Smooth muscle cell (in vitro differentiated cells): ENCODE results near the gene ANAPC2. TPM values are rescaled to one million over a fixed set of nuclear protein-coding genes. Genes with fewer than 3 reads are reported as not detected.

Experiments used
- DNase-seq: peaks from one replicate; lab custom pipeline; 2025; ENCODE audit not compliant: unreplicated experiment; lab: John Stamatoyannopoulos, UW
- H2AFZ ChIP-seq: fragments of 200-600 bp; sonication (generic); 2 replicates; pipeline ENCODE4 v1.6.0; 2016; ENCODE audit warnings: antibody characterized with exemption, low read depth, mild to moderate bottlenecking
- H3F3A ChIP-seq: fragments of 200-600 bp; sonication (generic); 2 replicates; pipeline ENCODE4 v1.6.0; 2017; ENCODE audit warnings: antibody characterized with exemption, low read depth
- H3K27ac ChIP-seq: fragments of 200-600 bp; sonication (generic); 2 replicates; pipeline ENCODE4 v1.5.1; 2016; ENCODE audit warnings: low read depth, mild to moderate bottlenecking
- H3K27me3 ChIP-seq: fragments of 200-600 bp; sonication (generic); 2 replicates; pipeline ENCODE4 v1.6.1; 2016; ENCODE audit warnings: low read depth, mild to moderate bottlenecking
- H3K36me3 ChIP-seq: fragments of 200-600 bp; sonication (generic); 2 replicates; pipeline ENCODE4 v1.5.1; 2016; ENCODE audit warnings: low read depth
- H3K4me1 ChIP-seq: fragments of 200-600 bp; sonication (generic); 2 replicates; pipeline ENCODE4 v1.5.1; 2016; ENCODE audit warnings: low read depth
- H3K4me2 ChIP-seq: fragments of 200-600 bp; sonication (generic); 2 replicates; pipeline ENCODE4 v1.6.0; 2016; ENCODE audit warnings: mild to moderate bottlenecking
- H3K4me3 ChIP-seq: fragments of 200-600 bp; sonication (generic); 2 replicates; pipeline ENCODE4 v1.5.1; 2016; ENCODE audit warnings: mild to moderate bottlenecking
- H3K79me2 ChIP-seq: fragments of 200-600 bp; sonication (generic); 2 replicates; pipeline ENCODE4 v1.6.0; 2016; ENCODE audit warnings: low read depth, mild to moderate bottlenecking
- H3K9ac ChIP-seq: fragments of 200-600 bp; sonication (generic); 2 replicates; pipeline ENCODE4 v1.6.0; 2016; ENCODE audit warnings: low read depth
- H3K9me3 ChIP-seq: fragments of 200-600 bp; sonication (generic); replicated peaks from 2 replicates; pipeline ENCODE4 v1.5.1; 2016; ENCODE audit warnings: low read depth
- H4K20me1 ChIP-seq: fragments of 200-600 bp; sonication (generic); 2 replicates; pipeline ENCODE4 v1.6.0; 2016; ENCODE audit warnings: low read depth
- WGBS: methylation state at CpG from one replicate; pipeline ENCODE4 v1.1.7; 2016; ENCODE audit warnings: low lambda C conversion rate; 5-methylcytosine and 5-hydroxymethylcytosine counted together
- polyA plus RNA-seq: library from polyadenylated mRNA; unstranded; fragments of >200 nt; fragmentation: Nextera tagmentation; extraction: Ambion mirVana; gene quantifications from 2 replicates; pipeline ENCODE4 v1.2.1, GENCODE V29; 2016
- total RNA-seq: library from RNA; depleted of rRNA; stranded (reverse); fragments of >200 nt; gene quantifications from 2 replicates; pipeline ENCODE4 v1.2.3, GENCODE V29; 2014
- TF ChIP-seq, protein P1 (sequence below): fragments of 200-600 bp; sonication (generic); IDR thresholded peaks from 2 replicates; pipeline ENCODE4 v1.5.1; 2017; ENCODE audit warnings: borderline replicate concordance, mild to moderate bottlenecking, antibody characterized with exemption; ENCODE audit not compliant: insufficient read depth, poor library complexity, severe bottlenecking

ANAPC2 gene
- total and polyA plus RNA-seq, 2 experiments from 2014 or later = 6.6 to 12.6 TPM

DNA sequence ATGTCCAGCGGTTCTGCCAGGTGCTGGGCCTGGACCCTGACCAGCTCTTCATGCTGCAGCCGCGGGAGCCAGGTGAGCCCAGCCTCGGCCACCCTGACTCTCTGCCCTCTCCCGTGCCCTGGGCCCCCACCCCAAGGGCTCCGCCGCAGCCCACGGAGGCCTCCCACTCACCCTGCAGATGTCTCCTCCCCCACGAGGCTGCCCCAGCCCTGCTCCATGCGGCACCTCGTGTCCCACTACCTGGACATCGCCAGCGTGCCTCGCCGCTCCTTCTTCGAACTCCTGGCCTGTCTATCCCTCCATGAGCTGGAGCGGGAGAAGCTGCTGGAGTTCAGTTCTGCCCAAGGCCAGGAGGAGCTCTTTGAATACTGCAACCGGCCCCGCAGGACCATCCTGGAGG is 26.3 kb upstream of the ANAPC2 start:
- Histone ChIP-seq H3F3A (no peaks in the 10 kb centered on the region), H3K4me2 (no peak overlapping the region), H4K20me1 (no peaks in the 10 kb centered on the region), H3K36me3 (no peaks in the 10 kb centered on the region), H3K4me1 (no peaks in the 10 kb centered on the region), H3K27me3 (no peaks in the 10 kb centered on the region), H3K9ac (no peak overlapping the region), H3K27ac (no peak overlapping the region), H3K9me3 (no peaks in the 10 kb centered on the region), H3K4me3 (no peak overlapping the region), H2AFZ (no peak overlapping the region), H3K79me2 (no peaks in the 10 kb centered on the region)
- no peak for DNase-seq
- TF ChIP-seq, protein P1, sequence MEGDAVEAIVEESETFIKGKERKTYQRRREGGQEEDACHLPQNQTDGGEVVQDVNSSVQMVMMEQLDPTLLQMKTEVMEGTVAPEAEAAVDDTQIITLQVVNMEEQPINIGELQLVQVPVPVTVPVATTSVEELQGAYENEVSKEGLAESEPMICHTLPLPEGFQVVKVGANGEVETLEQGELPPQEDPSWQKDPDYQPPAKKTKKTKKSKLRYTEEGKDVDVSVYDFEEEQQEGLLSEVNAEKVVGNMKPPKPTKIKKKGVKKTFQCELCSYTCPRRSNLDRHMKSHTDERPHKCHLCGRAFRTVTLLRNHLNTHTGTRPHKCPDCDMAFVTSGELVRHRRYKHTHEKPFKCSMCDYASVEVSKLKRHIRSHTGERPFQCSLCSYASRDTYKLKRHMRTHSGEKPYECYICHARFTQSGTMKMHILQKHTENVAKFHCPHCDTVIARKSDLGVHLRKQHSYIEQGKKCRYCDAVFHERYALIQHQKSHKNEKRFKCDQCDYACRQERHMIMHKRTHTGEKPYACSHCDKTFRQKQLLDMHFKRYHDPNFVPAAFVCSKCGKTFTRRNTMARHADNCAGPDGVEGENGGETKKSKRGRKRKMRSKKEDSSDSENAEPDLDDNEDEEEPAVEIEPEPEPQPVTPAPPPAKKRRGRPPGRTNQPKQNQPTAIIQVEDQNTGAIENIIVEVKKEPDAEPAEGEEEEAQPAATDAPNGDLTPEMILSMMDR = no peak
- WGBS = 98% methylated on average over 16 of the region's 19 CpGs

- Histone ChIP-seq H2AFZ (no peak overlapping the region), H3K9me3 (no peaks in the 10 kb centered on the region), H3K79me2 (no peaks in the 10 kb centered on the region), H3K27me3 (no peaks in the 10 kb centered on the region), H4K20me1 (no peaks in the 10 kb centered on the region), H3K27ac (no peak overlapping the region), H3F3A (no peaks in the 10 kb centered on the region), H3K36me3 (no peaks in the 10 kb centered on the region), H3K4me3 (no peak overlapping the region), H3K4me2 (no peak overlapping the region), H3K9ac (no peak overlapping the region), H3K4me1 (no peaks in the 10 kb centered on the region)
- no peak for DNase-seq
- WGBS = 97% methylated on average over 43 of the region's 49 CpGs
- TF ChIP-seq, protein P1 = no peak
Observed at GRCh38 chr9:137213160-137214060, 25.1 kb upstream of the ANAPC2 start.

DNA sequence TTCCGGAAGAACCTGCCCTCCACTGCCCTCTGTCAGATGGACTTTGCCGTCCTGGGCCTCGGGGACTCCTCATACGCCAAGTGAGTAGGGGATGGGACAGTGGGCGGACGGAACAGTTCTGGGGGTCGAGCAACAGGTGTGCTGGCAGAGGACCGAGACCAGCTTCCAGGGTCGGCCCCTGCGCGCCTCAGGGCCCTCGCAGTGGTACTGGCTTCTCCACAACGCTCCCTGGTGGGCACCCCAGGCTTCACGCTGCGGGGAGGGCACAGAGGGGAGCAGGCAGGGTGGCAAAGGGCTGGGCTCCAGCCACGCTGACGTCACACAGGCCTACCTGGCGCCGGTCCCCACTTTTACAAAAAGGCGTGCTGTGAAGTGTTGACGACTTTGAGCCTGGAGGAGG is 24.2 kb upstream of the ANAPC2 start:
- Histone ChIP-seq H3K27me3 (no peaks in the 10 kb centered on the region), H3K4me3 (no peak overlapping the region), H3K4me2 (no peak overlapping the region), H3K9ac (no peak overlapping the region), H3K9me3 (no peaks in the 10 kb centered on the region), H3K79me2 (no peaks in the 10 kb centered on the region), H4K20me1 (no peaks in the 10 kb centered on the region), H3F3A (no peaks in the 10 kb centered on the region), H3K36me3 (no peaks in the 10 kb centered on the region), H3K27ac (no peak overlapping the region), H3K4me1 (no peaks in the 10 kb centered on the region), H2AFZ (no peak overlapping the region)
- WGBS = 95% methylated on average over 20 of the region's 21 CpGs
- TF ChIP-seq, protein P1 = no peak
- DNase-seq = no peak
